ENCODE data around the gene CRIM1. TPM values are rescaled to one million over a fixed set of nuclear protein-coding genes. Genes with fewer than 3 reads are reported as not detected.

Gene CRIM1
- total RNA-seq, 1 donor from 2014 or later, result 3.1 TPM

GRCh38 chr2:36370281-36370680, 14.7 kb downstream of the CRIM1 start:
- intact Hi-C loops (cut with micrococcal nuclease), result no loop called here

- intact Hi-C loops (cut with micrococcal nuclease), result no loop called here
Observed at GRCh38 chr2:36371070-36371874, 15.7 kb downstream of the CRIM1 start.

- intact Hi-C loops (cut with micrococcal nuclease), result no loop called here
Observed at GRCh38 chr2:36371928-36372391, 16.4 kb downstream of the CRIM1 start.

GRCh38 chr2:36373149-36373926, 17.8 kb downstream of the CRIM1 start:
- intact Hi-C loops (cut with micrococcal nuclease), result no loop called here

GRCh38 chr2:36374585-36374984, 19.0 kb downstream of the CRIM1 start:
- intact Hi-C loops (cut with micrococcal nuclease), result no loop called here

GRCh38 chr2:36376319-36376765, 20.8 kb downstream of the CRIM1 start:
- intact Hi-C loops (cut with micrococcal nuclease), result no loop called here

- intact Hi-C loops (cut with micrococcal nuclease), result no loop called here
Observed at GRCh38 chr2:36376992-36377738, 21.6 kb downstream of the CRIM1 start.

GRCh38 chr2:36379710-36380448, 24.3 kb downstream of the CRIM1 start:
- intact Hi-C loops (cut with micrococcal nuclease), result no loop called here

GRCh38 chr2:36380624-36381481, 25.3 kb downstream of the CRIM1 start:
- intact Hi-C loops (cut with micrococcal nuclease), result no loop called here

- intact Hi-C loops (cut with micrococcal nuclease), result no loop called here
Observed at GRCh38 chr2:36381993-36382392, 26.4 kb downstream of the CRIM1 start.

- intact Hi-C loops (cut with micrococcal nuclease), result no loop called here
Observed at GRCh38 chr2:36382472-36382871, 26.9 kb downstream of the CRIM1 start.

- intact Hi-C loops (cut with micrococcal nuclease), result no loop called here
Observed at GRCh38 chr2:36383726-36384125, 28.1 kb downstream of the CRIM1 start.

- intact Hi-C loops (cut with micrococcal nuclease), result no loop called here
Observed at GRCh38 chr2:36384454-36384853, 28.9 kb downstream of the CRIM1 start.

- intact Hi-C loops (cut with micrococcal nuclease), result no loop called here
Observed at GRCh38 chr2:36385603-36386002, 30.0 kb downstream of the CRIM1 start.

GRCh38 chr2:36387258-36387916, 31.8 kb downstream of the CRIM1 start:
- intact Hi-C loops (cut with micrococcal nuclease), result no loop called here

- intact Hi-C loops (cut with micrococcal nuclease), result no loop called here
Observed at GRCh38 chr2:36388472-36388871, 32.9 kb downstream of the CRIM1 start.

- intact Hi-C loops (cut with micrococcal nuclease), result no loop called here
Observed at GRCh38 chr2:36389091-36389564, 33.5 kb downstream of the CRIM1 start.

- intact Hi-C loops (cut with micrococcal nuclease), result no loop called here
Observed at GRCh38 chr2:36389577-36389976, 34.0 kb downstream of the CRIM1 start.

GRCh38 chr2:36392571-36393255, 37.1 kb downstream of the CRIM1 start:
- intact Hi-C loops (cut with micrococcal nuclease), result no loop called here
